ENCODE data around the gene RFLNA.

GRCh38 chr12:124307556-124307825 is 12.6 kb downstream of the RFLNA start:
- TF ChIP-seq EZH2phosphoT487 (IDR thresholded peaks at IDR 0.05; ENCODE audit: borderline replicate concordance) = no peak
- TF ChIP-seq, protein P1, sequence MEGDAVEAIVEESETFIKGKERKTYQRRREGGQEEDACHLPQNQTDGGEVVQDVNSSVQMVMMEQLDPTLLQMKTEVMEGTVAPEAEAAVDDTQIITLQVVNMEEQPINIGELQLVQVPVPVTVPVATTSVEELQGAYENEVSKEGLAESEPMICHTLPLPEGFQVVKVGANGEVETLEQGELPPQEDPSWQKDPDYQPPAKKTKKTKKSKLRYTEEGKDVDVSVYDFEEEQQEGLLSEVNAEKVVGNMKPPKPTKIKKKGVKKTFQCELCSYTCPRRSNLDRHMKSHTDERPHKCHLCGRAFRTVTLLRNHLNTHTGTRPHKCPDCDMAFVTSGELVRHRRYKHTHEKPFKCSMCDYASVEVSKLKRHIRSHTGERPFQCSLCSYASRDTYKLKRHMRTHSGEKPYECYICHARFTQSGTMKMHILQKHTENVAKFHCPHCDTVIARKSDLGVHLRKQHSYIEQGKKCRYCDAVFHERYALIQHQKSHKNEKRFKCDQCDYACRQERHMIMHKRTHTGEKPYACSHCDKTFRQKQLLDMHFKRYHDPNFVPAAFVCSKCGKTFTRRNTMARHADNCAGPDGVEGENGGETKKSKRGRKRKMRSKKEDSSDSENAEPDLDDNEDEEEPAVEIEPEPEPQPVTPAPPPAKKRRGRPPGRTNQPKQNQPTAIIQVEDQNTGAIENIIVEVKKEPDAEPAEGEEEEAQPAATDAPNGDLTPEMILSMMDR (conservative IDR thresholded peaks at IDR 0.05; ENCODE audit: low read length) = no peak
